ENCODE measurements around the gene UCHL3. TPM values are rescaled to one million over a fixed set of nuclear protein-coding genes. Genes with fewer than 3 reads are reported as not detected.

UCHL3 gene
- total and polyA plus RNA-seq, 2 of the 8 experiments (the other 6 are each of a cell fraction or from before 2014, with no cell fraction given): 33.0 to 61.1 TPM

DNA sequence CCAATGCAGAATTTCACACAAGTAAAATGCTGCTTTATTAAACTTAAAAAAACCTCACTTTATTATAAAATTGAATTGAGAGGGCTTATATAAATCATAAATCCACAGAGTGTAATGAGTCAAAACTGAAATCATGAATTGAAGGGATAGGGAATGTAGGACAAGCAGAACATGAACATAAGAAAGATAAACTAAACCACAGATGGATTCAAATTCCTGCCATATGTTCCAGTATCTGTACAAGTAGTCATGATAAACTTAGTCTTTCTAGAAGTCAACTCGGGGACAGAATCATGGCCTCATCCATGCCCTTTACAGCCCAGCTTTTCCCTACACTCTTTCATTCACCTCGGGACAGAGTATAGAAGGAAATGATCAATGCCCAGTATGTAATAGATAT lies 103.1 kb downstream of the UCHL3 start (continued):
- TF ChIP-seq, protein P1, sequence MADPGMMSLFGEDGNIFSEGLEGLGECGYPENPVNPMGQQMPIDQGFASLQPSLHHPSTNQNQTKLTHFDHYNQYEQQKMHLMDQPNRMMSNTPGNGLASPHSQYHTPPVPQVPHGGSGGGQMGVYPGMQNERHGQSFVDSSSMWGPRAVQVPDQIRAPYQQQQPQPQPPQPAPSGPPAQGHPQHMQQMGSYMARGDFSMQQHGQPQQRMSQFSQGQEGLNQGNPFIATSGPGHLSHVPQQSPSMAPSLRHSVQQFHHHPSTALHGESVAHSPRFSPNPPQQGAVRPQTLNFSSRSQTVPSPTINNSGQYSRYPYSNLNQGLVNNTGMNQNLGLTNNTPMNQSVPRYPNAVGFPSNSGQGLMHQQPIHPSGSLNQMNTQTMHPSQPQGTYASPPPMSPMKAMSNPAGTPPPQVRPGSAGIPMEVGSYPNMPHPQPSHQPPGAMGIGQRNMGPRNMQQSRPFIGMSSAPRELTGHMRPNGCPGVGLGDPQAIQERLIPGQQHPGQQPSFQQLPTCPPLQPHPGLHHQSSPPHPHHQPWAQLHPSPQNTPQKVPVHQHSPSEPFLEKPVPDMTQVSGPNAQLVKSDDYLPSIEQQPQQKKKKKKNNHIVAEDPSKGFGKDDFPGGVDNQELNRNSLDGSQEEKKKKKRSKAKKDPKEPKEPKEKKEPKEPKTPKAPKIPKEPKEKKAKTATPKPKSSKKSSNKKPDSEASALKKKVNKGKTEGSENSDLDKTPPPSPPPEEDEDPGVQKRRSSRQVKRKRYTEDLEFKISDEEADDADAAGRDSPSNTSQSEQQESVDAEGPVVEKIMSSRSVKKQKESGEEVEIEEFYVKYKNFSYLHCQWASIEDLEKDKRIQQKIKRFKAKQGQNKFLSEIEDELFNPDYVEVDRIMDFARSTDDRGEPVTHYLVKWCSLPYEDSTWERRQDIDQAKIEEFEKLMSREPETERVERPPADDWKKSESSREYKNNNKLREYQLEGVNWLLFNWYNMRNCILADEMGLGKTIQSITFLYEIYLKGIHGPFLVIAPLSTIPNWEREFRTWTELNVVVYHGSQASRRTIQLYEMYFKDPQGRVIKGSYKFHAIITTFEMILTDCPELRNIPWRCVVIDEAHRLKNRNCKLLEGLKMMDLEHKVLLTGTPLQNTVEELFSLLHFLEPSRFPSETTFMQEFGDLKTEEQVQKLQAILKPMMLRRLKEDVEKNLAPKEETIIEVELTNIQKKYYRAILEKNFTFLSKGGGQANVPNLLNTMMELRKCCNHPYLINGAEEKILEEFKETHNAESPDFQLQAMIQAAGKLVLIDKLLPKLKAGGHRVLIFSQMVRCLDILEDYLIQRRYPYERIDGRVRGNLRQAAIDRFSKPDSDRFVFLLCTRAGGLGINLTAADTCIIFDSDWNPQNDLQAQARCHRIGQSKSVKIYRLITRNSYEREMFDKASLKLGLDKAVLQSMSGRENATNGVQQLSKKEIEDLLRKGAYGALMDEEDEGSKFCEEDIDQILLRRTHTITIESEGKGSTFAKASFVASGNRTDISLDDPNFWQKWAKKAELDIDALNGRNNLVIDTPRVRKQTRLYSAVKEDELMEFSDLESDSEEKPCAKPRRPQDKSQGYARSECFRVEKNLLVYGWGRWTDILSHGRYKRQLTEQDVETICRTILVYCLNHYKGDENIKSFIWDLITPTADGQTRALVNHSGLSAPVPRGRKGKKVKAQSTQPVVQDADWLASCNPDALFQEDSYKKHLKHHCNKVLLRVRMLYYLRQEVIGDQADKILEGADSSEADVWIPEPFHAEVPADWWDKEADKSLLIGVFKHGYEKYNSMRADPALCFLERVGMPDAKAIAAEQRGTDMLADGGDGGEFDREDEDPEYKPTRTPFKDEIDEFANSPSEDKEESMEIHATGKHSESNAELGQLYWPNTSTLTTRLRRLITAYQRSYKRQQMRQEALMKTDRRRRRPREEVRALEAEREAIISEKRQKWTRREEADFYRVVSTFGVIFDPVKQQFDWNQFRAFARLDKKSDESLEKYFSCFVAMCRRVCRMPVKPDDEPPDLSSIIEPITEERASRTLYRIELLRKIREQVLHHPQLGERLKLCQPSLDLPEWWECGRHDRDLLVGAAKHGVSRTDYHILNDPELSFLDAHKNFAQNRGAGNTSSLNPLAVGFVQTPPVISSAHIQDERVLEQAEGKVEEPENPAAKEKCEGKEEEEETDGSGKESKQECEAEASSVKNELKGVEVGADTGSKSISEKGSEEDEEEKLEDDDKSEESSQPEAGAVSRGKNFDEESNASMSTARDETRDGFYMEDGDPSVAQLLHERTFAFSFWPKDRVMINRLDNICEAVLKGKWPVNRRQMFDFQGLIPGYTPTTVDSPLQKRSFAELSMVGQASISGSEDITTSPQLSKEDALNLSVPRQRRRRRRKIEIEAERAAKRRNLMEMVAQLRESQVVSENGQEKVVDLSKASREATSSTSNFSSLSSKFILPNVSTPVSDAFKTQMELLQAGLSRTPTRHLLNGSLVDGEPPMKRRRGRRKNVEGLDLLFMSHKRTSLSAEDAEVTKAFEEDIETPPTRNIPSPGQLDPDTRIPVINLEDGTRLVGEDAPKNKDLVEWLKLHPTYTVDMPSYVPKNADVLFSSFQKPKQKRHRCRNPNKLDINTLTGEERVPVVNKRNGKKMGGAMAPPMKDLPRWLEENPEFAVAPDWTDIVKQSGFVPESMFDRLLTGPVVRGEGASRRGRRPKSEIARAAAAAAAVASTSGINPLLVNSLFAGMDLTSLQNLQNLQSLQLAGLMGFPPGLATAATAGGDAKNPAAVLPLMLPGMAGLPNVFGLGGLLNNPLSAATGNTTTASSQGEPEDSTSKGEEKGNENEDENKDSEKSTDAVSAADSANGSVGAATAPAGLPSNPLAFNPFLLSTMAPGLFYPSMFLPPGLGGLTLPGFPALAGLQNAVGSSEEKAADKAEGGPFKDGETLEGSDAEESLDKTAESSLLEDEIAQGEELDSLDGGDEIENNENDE (IDR thresholded peaks at IDR 0.05; ENCODE audit: insufficient replicate concordance, low read length): no peak
- TF ChIP-seq HDAC2 (IDR thresholded peaks at IDR 0.05; ENCODE audit: borderline replicate concordance in 1 of 2, low read depth in 2 of 2, low read length in 2 of 2): no peak
- TF ChIP-seq, protein P2, sequence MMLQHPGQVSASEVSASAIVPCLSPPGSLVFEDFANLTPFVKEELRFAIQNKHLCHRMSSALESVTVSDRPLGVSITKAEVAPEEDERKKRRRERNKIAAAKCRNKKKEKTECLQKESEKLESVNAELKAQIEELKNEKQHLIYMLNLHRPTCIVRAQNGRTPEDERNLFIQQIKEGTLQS (IDR thresholded peaks at IDR 0.05; ENCODE audit: insufficient read depth, low read depth, low read length): no peak
- TF ChIP-seq TAF1 (IDR thresholded peaks at IDR 0.05; ENCODE audit: low read depth, low read length): no peak
- TF ChIP-seq YY1 (IDR thresholded peaks at IDR 0.05; ENCODE audit: low read depth, low read length): no peak

Data from H1 (cell line).